Glutamatergic neuron (in vitro differentiated cells): ENCODE results near the gene PLCD4. TPM values are rescaled to one million over a fixed set of nuclear protein-coding genes. Genes with fewer than 3 reads are reported as not detected.

Experiments
- DNase-seq: peaks from one replicate; pipeline ENCODE4 v3.0.0; 2022
- H3K27ac Mint-ChIP-seq: one replicate; pipeline ENCODE4 v1.8.0; 2020; ENCODE audit warnings: mild to moderate bottlenecking, mixed read lengths, inconsistent platforms; ENCODE audit not compliant: unreplicated experiment
- H3K27me3 Mint-ChIP-seq: one replicate; pipeline ENCODE4 v1.8.0; 2020; ENCODE audit warnings: mild to moderate bottlenecking, moderate library complexity, mixed read lengths, inconsistent platforms; ENCODE audit not compliant: unreplicated experiment
- H3K36me3 Mint-ChIP-seq: one replicate; pipeline ENCODE4 v1.8.0; 2020; ENCODE audit warnings: mild to moderate bottlenecking, mixed read lengths, inconsistent platforms; ENCODE audit not compliant: unreplicated experiment
- H3K4me1 Mint-ChIP-seq: one replicate; pipeline ENCODE4 v1.8.0; 2020; ENCODE audit warnings: mild to moderate bottlenecking, low read depth, mixed read lengths, inconsistent platforms; ENCODE audit not compliant: unreplicated experiment
- H3K4me3 Mint-ChIP-seq: one replicate; pipeline ENCODE4 v1.8.0; 2020; ENCODE audit warnings: mild to moderate bottlenecking, mixed read lengths, inconsistent platforms; ENCODE audit not compliant: unreplicated experiment
- H3K9me3 Mint-ChIP-seq: one replicate; pipeline ENCODE4 v1.8.0; 2020; ENCODE audit warnings: mild to moderate bottlenecking, moderate library complexity, mixed read lengths, inconsistent platforms; ENCODE audit not compliant: unreplicated experiment
- total RNA-seq: library from RNA; stranded (reverse); fragmentation: NEBNext Ultra II Directional; extraction: Animal tissue kit (Norgen Biotek cat#: 25700); gene quantifications from one replicate; pipeline ENCODE4 v1.2.1, GENCODE V29; 2021; ENCODE audit not compliant: unreplicated experiment
- TF ChIP-seq, protein P1 (sequence below): fragments of 200-600 bp; sonication (generic); IDR thresholded peaks from one replicate; pipeline ENCODE4 v1.5.0; 2021; ENCODE audit not compliant: partially characterized antibody, unreplicated experiment

Gene PLCD4
- total RNA-seq, 1 donor from 2014 or later: 1.9 TPM

GRCh38 chr2:218570850-218571249 lies 36.8 kb upstream of the PLCD4 start:
- Mint-ChIP-seq H3K36me3 (no peaks in the 10 kb centered on the region), H3K9me3 (no peaks in the 10 kb centered on the region), H3K27ac (no peak overlapping the region), H3K4me3 (peak overlapping the region; percentile 93), H3K4me1 (peaks cover 12% of the 10 kb centered on the region), H3K27me3 (peaks cover 4% of the 10 kb centered on the region)
- TF ChIP-seq, protein P1, sequence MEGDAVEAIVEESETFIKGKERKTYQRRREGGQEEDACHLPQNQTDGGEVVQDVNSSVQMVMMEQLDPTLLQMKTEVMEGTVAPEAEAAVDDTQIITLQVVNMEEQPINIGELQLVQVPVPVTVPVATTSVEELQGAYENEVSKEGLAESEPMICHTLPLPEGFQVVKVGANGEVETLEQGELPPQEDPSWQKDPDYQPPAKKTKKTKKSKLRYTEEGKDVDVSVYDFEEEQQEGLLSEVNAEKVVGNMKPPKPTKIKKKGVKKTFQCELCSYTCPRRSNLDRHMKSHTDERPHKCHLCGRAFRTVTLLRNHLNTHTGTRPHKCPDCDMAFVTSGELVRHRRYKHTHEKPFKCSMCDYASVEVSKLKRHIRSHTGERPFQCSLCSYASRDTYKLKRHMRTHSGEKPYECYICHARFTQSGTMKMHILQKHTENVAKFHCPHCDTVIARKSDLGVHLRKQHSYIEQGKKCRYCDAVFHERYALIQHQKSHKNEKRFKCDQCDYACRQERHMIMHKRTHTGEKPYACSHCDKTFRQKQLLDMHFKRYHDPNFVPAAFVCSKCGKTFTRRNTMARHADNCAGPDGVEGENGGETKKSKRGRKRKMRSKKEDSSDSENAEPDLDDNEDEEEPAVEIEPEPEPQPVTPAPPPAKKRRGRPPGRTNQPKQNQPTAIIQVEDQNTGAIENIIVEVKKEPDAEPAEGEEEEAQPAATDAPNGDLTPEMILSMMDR: no peak
- DNase-seq: no peak

- DNase-seq: no peak
- Mint-ChIP-seq H3K27me3 (no peaks in the 10 kb centered on the region), H3K4me1 (peaks cover 2% of the 10 kb centered on the region), H3K4me3 (no peak overlapping the region), H3K9me3 (no peaks in the 10 kb centered on the region), H3K36me3 (no peaks in the 10 kb centered on the region), H3K27ac (no peak overlapping the region)
- TF ChIP-seq, protein P1: no peak
Observed at GRCh38 chr2:218576854-218577253, 30.8 kb upstream of the PLCD4 start.

GRCh38 chr2:218577482-218578220 lies 30.0 kb upstream of the PLCD4 start:
- Mint-ChIP-seq H3K27ac (peak overlapping the region; percentile 33), H3K4me1 (peaks cover 2% of the 10 kb centered on the region)

GRCh38 chr2:218578272-218578877 lies 29.3 kb upstream of the PLCD4 start:
- H3K9me3 Mint-ChIP-seq: no peaks in the 10 kb centered on the region
- no peak for DNase-seq
- peak overlapping the region; percentile 46 for H3K27ac Mint-ChIP-seq
- no peaks in the 10 kb centered on the region for H3K27me3 Mint-ChIP-seq
- TF ChIP-seq, protein P1: no peak
- no peaks in the 10 kb centered on the region for H3K36me3 Mint-ChIP-seq
- no peak overlapping the region for H3K4me3 Mint-ChIP-seq
- H3K4me1 Mint-ChIP-seq: peaks cover 2% of the 10 kb centered on the region

More at GRCh38 chr2:218577482-218578220, 30.0 kb upstream of the PLCD4 start:
- Mint-ChIP-seq H3K9me3 (no peaks in the 10 kb centered on the region), H3K36me3 (no peaks in the 10 kb centered on the region), H3K27me3 (no peaks in the 10 kb centered on the region), H3K4me3 (no peak overlapping the region)
- TF ChIP-seq, protein P1: no peak
- no peak for DNase-seq

GRCh38 chr2:218582076-218582475 lies 25.6 kb upstream of the PLCD4 start:
- H3K4me1 Mint-ChIP-seq: peaks cover 2% of the 10 kb centered on the region
- H3K36me3 Mint-ChIP-seq: no peaks in the 10 kb centered on the region
- DNase-seq: no peak
- no peaks in the 10 kb centered on the region for H3K27me3 Mint-ChIP-seq
- no peak overlapping the region for H3K4me3 Mint-ChIP-seq
- TF ChIP-seq, protein P1: no peak
- H3K27ac Mint-ChIP-seq: no peak overlapping the region
- H3K9me3 Mint-ChIP-seq: no peaks in the 10 kb centered on the region
